ENCODE measurements around the gene SAMD4A. TPM values are rescaled to one million over a fixed set of nuclear protein-coding genes. Genes with fewer than 3 reads are reported as not detected.

SAMD4A gene
- total and polyA plus RNA-seq, 10 donors, result 2.3 to 31.0 (median 21.2) TPM

DNA sequence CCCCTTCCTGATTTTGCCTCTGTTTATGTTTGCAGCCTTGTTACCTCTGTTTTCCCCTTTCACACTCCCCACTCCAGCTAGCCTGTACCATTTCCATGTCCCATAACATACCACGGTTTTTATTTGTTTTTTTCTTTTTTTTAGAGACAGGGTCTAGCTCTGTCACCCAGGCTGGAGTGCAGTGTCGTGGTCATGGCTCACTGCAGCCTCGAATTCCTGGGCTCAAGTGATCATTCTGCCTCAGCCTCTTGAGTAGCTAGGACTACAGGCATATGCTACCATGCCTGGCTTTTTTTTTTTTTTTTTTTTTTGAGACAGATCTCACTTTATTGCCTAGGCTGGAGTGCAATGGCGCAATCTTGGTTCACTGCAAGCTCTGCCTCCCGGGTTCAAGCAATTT lies 18.4 kb upstream of the SAMD4A start:
- intact Hi-C loops (cut with DNase I; ENCODE audit: low total_unique reads), result no loop called here
- Histone ChIP-seq H3K9me3 (no peaks in the 10 kb centered on the region), H3K27me3 (replicated peaks in 1 of 7) (no peaks in the 10 kb centered on the region), H3K4me3 (no peak overlapping the region), H3K27ac (no peak overlapping the region), H3K4me1 (no peaks in the 10 kb centered on the region), H3K36me3 (no peaks in the 10 kb centered on the region)
- WGBS, 5 donors, result 77 to 89% (median 85%) methylated on average over 5 of the region's 5 CpGs
- TF ChIP-seq, protein P1, sequence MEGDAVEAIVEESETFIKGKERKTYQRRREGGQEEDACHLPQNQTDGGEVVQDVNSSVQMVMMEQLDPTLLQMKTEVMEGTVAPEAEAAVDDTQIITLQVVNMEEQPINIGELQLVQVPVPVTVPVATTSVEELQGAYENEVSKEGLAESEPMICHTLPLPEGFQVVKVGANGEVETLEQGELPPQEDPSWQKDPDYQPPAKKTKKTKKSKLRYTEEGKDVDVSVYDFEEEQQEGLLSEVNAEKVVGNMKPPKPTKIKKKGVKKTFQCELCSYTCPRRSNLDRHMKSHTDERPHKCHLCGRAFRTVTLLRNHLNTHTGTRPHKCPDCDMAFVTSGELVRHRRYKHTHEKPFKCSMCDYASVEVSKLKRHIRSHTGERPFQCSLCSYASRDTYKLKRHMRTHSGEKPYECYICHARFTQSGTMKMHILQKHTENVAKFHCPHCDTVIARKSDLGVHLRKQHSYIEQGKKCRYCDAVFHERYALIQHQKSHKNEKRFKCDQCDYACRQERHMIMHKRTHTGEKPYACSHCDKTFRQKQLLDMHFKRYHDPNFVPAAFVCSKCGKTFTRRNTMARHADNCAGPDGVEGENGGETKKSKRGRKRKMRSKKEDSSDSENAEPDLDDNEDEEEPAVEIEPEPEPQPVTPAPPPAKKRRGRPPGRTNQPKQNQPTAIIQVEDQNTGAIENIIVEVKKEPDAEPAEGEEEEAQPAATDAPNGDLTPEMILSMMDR (IDR thresholded peaks at IDR 0.05 in 8 of 11, conservative IDR thresholded peaks at IDR 0.05 in 3 of 11), result no peak
- no peak for DNase-seq

DNA sequence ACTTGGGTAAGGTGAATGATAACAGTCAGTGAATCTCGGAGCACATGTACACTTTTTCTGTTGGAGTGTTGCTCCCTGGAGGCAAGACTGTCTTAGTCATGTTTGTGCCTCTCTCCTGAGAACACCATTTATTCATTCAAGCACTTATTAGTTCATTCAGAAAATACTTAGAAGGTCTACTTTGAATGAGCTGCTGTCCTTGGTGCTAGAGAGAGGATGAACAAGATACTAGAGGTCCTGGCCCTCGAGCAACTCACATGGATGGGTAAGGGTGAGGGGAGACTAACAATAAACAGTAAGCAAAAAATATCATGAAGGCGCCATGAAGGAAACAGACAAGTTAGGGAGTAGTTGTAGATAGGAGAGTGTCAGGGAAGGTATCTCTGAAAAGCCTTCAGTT lies 17.1 kb upstream of the SAMD4A start:
- no peak for DNase-seq
- Histone ChIP-seq H3K9me3 (no peaks in the 10 kb centered on the region), H3K27me3 (replicated peaks in 1 of 7) (no peaks in the 10 kb centered on the region), H3K4me3 (no peak overlapping the region), H3K36me3 (no peaks in the 10 kb centered on the region), H3K4me1 (no peaks in the 10 kb centered on the region), H3K27ac (no peak overlapping the region)
- WGBS, 5 donors, result 82 to 95% (median 85%) methylated on average over 3 of the region's 3 CpGs
- intact Hi-C loops (cut with DNase I; ENCODE audit: low total_unique reads), result no loop called here
- TF ChIP-seq POLR2A (IDR thresholded peaks at IDR 0.05) (no peak), POLR2AphosphoS5 (IDR thresholded peaks at IDR 0.05) (no peak)
- TF ChIP-seq, protein P1 (IDR thresholded peaks at IDR 0.05 in 8 of 11, conservative IDR thresholded peaks at IDR 0.05 in 3 of 11), result no peak

DNA sequence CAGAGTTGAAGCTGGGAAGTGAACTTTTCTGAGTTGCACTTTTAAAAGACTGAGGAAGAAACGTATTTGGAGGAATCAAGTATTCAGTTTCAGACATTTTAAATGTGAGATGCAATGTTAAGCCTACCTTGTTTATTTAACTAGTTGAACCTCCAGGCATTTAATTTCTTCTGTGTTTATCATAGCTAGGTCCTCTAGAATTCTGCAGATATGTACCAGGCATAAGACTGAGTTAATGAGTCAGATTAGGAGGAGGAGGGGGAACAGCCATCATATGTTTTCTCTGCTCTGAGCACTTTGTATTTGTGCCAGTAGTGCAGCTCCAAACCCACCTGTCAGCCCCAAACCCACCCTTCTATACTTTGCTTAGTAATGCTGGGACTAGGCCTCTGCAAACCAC lies 16.4 kb upstream of the SAMD4A start:
- Histone ChIP-seq H3K4me3 (no peak overlapping the region), H3K4me1 (no peaks in the 10 kb centered on the region), H3K27ac (no peak overlapping the region), H3K36me3 (no peaks in the 10 kb centered on the region), H3K27me3 (replicated peaks in 1 of 7) (no peaks in the 10 kb centered on the region), H3K9me3 (no peaks in the 10 kb centered on the region)
- WGBS, 5 donors, result 54 to 94% (median 83%) methylated on average over 1 of the region's 1 CpG
- DNase-seq, result no peak
- no peak for TF ChIP-seq POLR2A (IDR thresholded peaks at IDR 0.05)
- no peak for TF ChIP-seq POLR2AphosphoS5 (IDR thresholded peaks at IDR 0.05)
- TF ChIP-seq, protein P1 (IDR thresholded peaks at IDR 0.05 in 8 of 11, conservative IDR thresholded peaks at IDR 0.05 in 3 of 11), result no peak
- intact Hi-C loops (cut with DNase I; ENCODE audit: low total_unique reads), result no loop called here

DNA sequence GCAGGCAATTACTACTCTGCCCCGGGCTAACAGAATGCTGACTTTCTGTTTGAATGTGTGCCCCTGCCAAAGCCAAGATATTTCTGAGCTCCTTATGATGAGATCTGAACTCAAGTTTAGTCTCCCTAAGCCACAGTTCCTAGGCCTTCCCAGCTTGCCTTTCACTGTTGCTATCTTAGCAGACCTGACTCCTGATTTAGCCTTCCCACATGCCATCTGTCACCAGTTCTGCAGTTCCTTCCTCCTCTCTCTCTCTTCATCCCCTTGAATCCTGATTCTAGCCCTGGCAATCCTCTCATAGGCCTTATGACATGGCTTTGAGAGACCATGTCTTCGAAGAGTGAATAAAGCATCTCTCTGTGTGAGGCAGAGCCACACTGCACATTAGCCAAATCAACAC lies 12.5 kb upstream of the SAMD4A start:
- no peaks in the 10 kb centered on the region for H3K27me3 ChIP-seq (replicated peaks in 1 of 7)
- no peaks in the 10 kb centered on the region for H3K36me3 ChIP-seq
- H3K4me3 ChIP-seq, result no peak overlapping the region
- no peaks in the 10 kb centered on the region for H3K9me3 ChIP-seq
- TF ChIP-seq POLR2AphosphoS5 (IDR thresholded peaks at IDR 0.05) (no peak), POLR2A (IDR thresholded peaks at IDR 0.05) (no peak)
- TF ChIP-seq, protein P1 (IDR thresholded peaks at IDR 0.05 in 8 of 11, conservative IDR thresholded peaks at IDR 0.05 in 3 of 11), result no peak
- no peaks in the 10 kb centered on the region for H3K4me1 ChIP-seq
- 82 to 95% (median 88%) methylated on average over 2 of the region's 2 CpGs for WGBS, 5 donors
- intact Hi-C loops (cut with DNase I; ENCODE audit: low total_unique reads), result no loop called here
- DNase-seq, result no peak
- H3K27ac ChIP-seq, result no peak overlapping the region
